Prostate gland (tissue), 2 donors: Measurements from ENCODE around the gene TXLNG. TPM values are rescaled to one million over a fixed set of nuclear protein-coding genes. Genes with fewer than 3 reads are reported as not detected.

Source experiments
- DNase-seq: peaks from one replicate; pipeline ENCODE4 v3.0.0-alpha.2; 2019; ENCODE audit warnings: low spot score
- H3K27ac ChIP-seq, 2 donors: fragments of 200-600 bp; sonication (generic); 2 replicates each; pipeline ENCODE4 v1.5.1; 2017 to 2019
- H3K27me3 ChIP-seq: fragments of 200-600 bp; sonication (generic); replicated peaks from 2 replicates; pipeline ENCODE4 v1.5.1; 2019; ENCODE audit not compliant: insufficient read depth
- H3K36me3 ChIP-seq, 2 donors: fragments of 200-600 bp; sonication (generic); 1 replicate in 1 of 2; 2 replicates in 1 of 2; pipeline versions ENCODE4 v1.5.1 to v1.8.1; 2017 to 2019
- H3K4me1 ChIP-seq: fragments of 200-600 bp; sonication (generic); replicated peaks from 2 replicates; pipeline ENCODE4 v1.5.1; 2019
- H3K4me3 ChIP-seq, 2 donors: fragments of 200-600 bp; sonication (generic); 2 replicates each; pipeline ENCODE4 v1.5.1; 2017 to 2019
- H3K9me3 ChIP-seq: fragments of 200-600 bp; sonication (generic); 2 replicates; pipeline ENCODE4 v1.5.1; 2017
- POLR2A ChIP-seq: fragments of 450-650 bp; IDR thresholded peaks from one replicate; pipeline ENCODE4 v1.6.1; 2016; ENCODE audit warnings: antibody characterized with exemption, mild to moderate bottlenecking
- POLR2AphosphoS5 ChIP-seq: sonication (generic); formaldehyde crosslinking; IDR thresholded peaks from one replicate; pipeline ENCODE4 v1.6.1; 2017; ENCODE audit warnings: antibody characterized with exemption
- WGBS: methylation state at CpG from one replicate; pipeline ENCODE4 v1.1.5; 2018; 5-methylcytosine and 5-hydroxymethylcytosine counted together
- intact Hi-C: fragments of 100-400 bp; cut with DNase I; formaldehyde crosslinking; loops from one replicate; pipeline ENCODE4 v1.14.2; 2022
- total RNA-seq, 2 donors: library from RNA; depleted of rRNA; stranded (reverse); fragments of >200 nt; gene quantifications; one replicate each; pipeline ENCODE4 v1.1.0, GENCODE V29; 2016
- TF ChIP-seq, protein P1 (sequence below), 4 experiments: fragments of 200-600 bp in 2 of 4; fragments of 450-650 bp in 2 of 4; sonication (generic) in 2 of 4; IDR thresholded peaks; 1 replicate in 3 of 4; 2 replicates in 1 of 4; pipeline ENCODE4 v1.5.1; 2016 to 2019; ENCODE audit warnings: antibody characterized with exemption in 4 of 4, mild to moderate bottlenecking in 2 of 4, moderate library complexity in 2 of 4

The TXLNG gene
- total RNA-seq, 2 donors from 2014 or later, result 8.6 to 12.8 TPM

DNA sequence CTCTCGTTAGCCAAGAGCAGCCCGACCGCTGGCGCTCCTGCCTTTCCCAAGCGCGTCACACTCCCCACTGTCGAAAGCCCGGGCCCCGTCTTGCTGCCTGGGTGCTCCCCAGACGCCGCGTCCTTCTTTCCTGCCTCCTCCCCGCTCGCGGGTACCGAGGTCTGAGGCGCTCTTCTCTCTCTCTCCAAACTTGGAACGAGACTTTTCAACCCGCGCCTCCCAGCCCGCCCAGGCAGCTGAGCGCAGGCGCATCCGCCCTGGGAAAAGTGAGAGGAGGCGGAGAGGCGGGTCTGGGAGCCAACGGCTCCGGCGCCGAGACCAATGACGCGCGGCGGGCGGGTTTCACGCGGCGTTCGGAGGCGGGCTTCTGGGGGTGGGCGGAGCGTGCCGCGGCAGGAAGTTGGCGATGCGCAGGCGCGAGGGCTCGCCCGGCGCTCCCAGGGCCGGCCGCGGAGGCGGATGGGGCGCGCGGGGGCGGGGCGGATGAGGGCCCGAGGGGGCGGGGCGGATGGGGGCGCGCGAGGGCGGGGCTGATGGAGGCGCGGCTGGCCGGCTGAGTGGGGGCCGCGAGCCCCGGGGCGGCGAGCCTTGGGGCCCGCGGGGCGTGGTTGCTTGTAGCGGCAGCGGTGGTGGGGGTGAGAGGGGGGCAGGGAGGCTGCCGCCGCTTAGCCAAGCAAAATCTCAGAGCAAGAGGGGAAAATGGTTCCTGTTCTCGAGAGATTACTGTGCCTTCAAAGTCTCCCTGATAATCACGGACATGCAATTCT, 84.0 kb downstream of the TXLNG start, which contains the start of gene RBBP7:
Gene RBBP7 (minus strand): TSS at position 268 of the 767 bp plus-strand sequence. CDS start 309 bp downstream, outside the sequence.
- Histone ChIP-seq H3K4me3 (peak within 1 kb of the TSS; percentile 49 to 50), H3K4me1 (no peaks in the 10 kb centered on the region), H3K27me3 (no peaks in the 10 kb centered on the region), H3K27ac (peak within 1 kb of the TSS; percentile 85 to 89), H3K36me3 (no peaks in the 10 kb centered on the region), H3K9me3 (no peaks in the 10 kb centered on the region)
- TF ChIP-seq POLR2A, result peak; percentile 89
- peak; percentile 89 for TF ChIP-seq POLR2AphosphoS5
- TF ChIP-seq, protein P1, sequence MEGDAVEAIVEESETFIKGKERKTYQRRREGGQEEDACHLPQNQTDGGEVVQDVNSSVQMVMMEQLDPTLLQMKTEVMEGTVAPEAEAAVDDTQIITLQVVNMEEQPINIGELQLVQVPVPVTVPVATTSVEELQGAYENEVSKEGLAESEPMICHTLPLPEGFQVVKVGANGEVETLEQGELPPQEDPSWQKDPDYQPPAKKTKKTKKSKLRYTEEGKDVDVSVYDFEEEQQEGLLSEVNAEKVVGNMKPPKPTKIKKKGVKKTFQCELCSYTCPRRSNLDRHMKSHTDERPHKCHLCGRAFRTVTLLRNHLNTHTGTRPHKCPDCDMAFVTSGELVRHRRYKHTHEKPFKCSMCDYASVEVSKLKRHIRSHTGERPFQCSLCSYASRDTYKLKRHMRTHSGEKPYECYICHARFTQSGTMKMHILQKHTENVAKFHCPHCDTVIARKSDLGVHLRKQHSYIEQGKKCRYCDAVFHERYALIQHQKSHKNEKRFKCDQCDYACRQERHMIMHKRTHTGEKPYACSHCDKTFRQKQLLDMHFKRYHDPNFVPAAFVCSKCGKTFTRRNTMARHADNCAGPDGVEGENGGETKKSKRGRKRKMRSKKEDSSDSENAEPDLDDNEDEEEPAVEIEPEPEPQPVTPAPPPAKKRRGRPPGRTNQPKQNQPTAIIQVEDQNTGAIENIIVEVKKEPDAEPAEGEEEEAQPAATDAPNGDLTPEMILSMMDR (IDR thresholded peaks at IDR 0.05), result peak in 1 of 4 experiments; percentile 9
- WGBS, result under 1% methylated on average over 46 of the region's 84 CpGs
- intact Hi-C loops, result no loop called here
- peak; percentile 87 for DNase-seq

GRCh38 chrX:16870862-16871815, 84.9 kb downstream of the TXLNG start:
- H3K4me3 ChIP-seq, result peak overlapping the region; percentile 27 to 38
- TF ChIP-seq POLR2A (no peak), POLR2AphosphoS5 (no peak)
- TF ChIP-seq, protein P1 (IDR thresholded peaks at IDR 0.05), result no peak
- H3K27me3 ChIP-seq, result no peaks in the 10 kb centered on the region
- peak overlapping the region; percentile 75 to 78 for H3K27ac ChIP-seq
- intact Hi-C loops, result no loop called here
- H3K4me1 ChIP-seq, result no peaks in the 10 kb centered on the region
- peak; percentile 8 for DNase-seq
- 1% methylated on average over 28 of the region's 41 CpGs for WGBS
- H3K9me3 ChIP-seq, result no peaks in the 10 kb centered on the region
- no peaks in the 10 kb centered on the region for H3K36me3 ChIP-seq

GRCh38 chrX:16873106-16873505, 86.8 kb downstream of the TXLNG start:
- H3K36me3 ChIP-seq, result no peaks in the 10 kb centered on the region
- TF ChIP-seq POLR2AphosphoS5 (no peak), POLR2A (no peak)
- TF ChIP-seq, protein P1 (IDR thresholded peaks at IDR 0.05), result no peak
- DNase-seq, result no peak
- H3K27me3 ChIP-seq, result no peaks in the 10 kb centered on the region
- H3K4me3 ChIP-seq, result no peak overlapping the region
- intact Hi-C loops, result no loop called here
- H3K4me1 ChIP-seq, result no peaks in the 10 kb centered on the region
- no peaks in the 10 kb centered on the region for H3K9me3 ChIP-seq
- H3K27ac ChIP-seq, result no peak overlapping the region
- 63% methylated on average over 8 of the region's 8 CpGs for WGBS

GRCh38 chrX:16874458-16875095, 88.3 kb downstream of the TXLNG start:
- WGBS, result 67% methylated on average over 5 of the region's 5 CpGs
- Histone ChIP-seq H3K9me3 (no peaks in the 10 kb centered on the region), H3K27me3 (no peaks in the 10 kb centered on the region), H3K36me3 (no peaks in the 10 kb centered on the region), H3K4me1 (no peaks in the 10 kb centered on the region), H3K27ac (no peak overlapping the region), H3K4me3 (no peak overlapping the region)
- intact Hi-C loops, result no loop called here
- no peak for TF ChIP-seq POLR2A
- no peak for TF ChIP-seq POLR2AphosphoS5
- TF ChIP-seq, protein P1 (IDR thresholded peaks at IDR 0.05), result no peak
- DNase-seq, result no peak
